Trophoblast cell (in vitro differentiated cells and primary cell): ENCODE measurements around the gene LDB2.
A peak's percentile ranks its signal among the peaks of the same experiment; 100 is the strongest.

Experiments
- DNase-seq, 2 donors: peaks; one replicate each; pipeline ENCODE4 v3.0.0-alpha.2; 2016
- H2AFZ ChIP-seq: 2 replicates; pipeline ENCODE4 v1.6.1; 2013; ENCODE audit warnings: low read length, moderate library complexity, mild to moderate bottlenecking; ENCODE audit not compliant: insufficient read depth, poor library complexity
- H2AK5ac ChIP-seq: 2 replicates; pipeline ENCODE4 v1.6.1; 2013; ENCODE audit warnings: mild to moderate bottlenecking, low read length
- H2BK120ac ChIP-seq: 2 replicates; pipeline ENCODE4 v1.6.1; 2013; ENCODE audit warnings: low read length, mild to moderate bottlenecking, moderate library complexity; ENCODE audit not compliant: insufficient read depth, poor library complexity
- H2BK12ac ChIP-seq: 2 replicates; pipeline ENCODE4 v1.6.1; 2013; ENCODE audit warnings: mild to moderate bottlenecking, low read length, moderate library complexity
- H2BK5ac ChIP-seq: 2 replicates; pipeline ENCODE4 v1.6.1; 2013; ENCODE audit warnings: low read length, low read depth, moderate library complexity, mild to moderate bottlenecking; ENCODE audit not compliant: poor library complexity
- H3K14ac ChIP-seq: 2 replicates; pipeline ENCODE4 v1.6.1; 2013; ENCODE audit warnings: mild to moderate bottlenecking, low read length
- H3K18ac ChIP-seq: 2 replicates; pipeline ENCODE4 v1.6.1; 2013; ENCODE audit warnings: mild to moderate bottlenecking, low read length
- H3K23ac ChIP-seq: 2 replicates; pipeline ENCODE4 v1.6.1; 2013; ENCODE audit warnings: low read length
- H3K27ac ChIP-seq: 2 replicates; pipeline ENCODE4 v1.5.1; 2013; ENCODE audit warnings: low read depth, mild to moderate bottlenecking, inconsistent platforms, low read length, moderate library complexity
- H3K27me3 ChIP-seq: 2 replicates; pipeline ENCODE4 v1.6.1; 2013; ENCODE audit warnings: inconsistent platforms, mild to moderate bottlenecking, low read length, moderate library complexity; ENCODE audit not compliant: insufficient read depth
- H3K36me3 ChIP-seq, 2 experiments: 1 replicate in 1 of 2; 2 replicates in 1 of 2; pipeline ENCODE4 v1.6.1; 2013; ENCODE audit warnings: low read length in 2 of 2, mild to moderate bottlenecking in 2 of 2, moderate library complexity in 1 of 2; ENCODE audit not compliant: insufficient read depth in 2 of 2, control insufficient read depth in 1 of 2
- H3K4ac ChIP-seq: 2 replicates; pipeline ENCODE4 v1.6.1; 2013; ENCODE audit warnings: low read depth, mild to moderate bottlenecking, low read length, moderate library complexity
- H3K4me1 ChIP-seq, 2 experiments: 1 replicate in 1 of 2; 2 replicates in 1 of 2; pipeline ENCODE4 v1.6.1; 2013; ENCODE audit warnings: low read length in 2 of 2, mild to moderate bottlenecking in 2 of 2, moderate library complexity in 1 of 2; ENCODE audit not compliant: insufficient read depth in 2 of 2, control insufficient read depth in 1 of 2
- H3K4me2 ChIP-seq: 2 replicates; pipeline ENCODE4 v1.6.1; 2013; ENCODE audit warnings: inconsistent platforms, mild to moderate bottlenecking, low read length, moderate library complexity
- H3K4me3 ChIP-seq: 2 replicates; pipeline ENCODE4 v1.5.1; 2013; ENCODE audit warnings: mild to moderate bottlenecking, low read depth, low read length, inconsistent platforms
- H3K79me1 ChIP-seq: one replicate; pipeline ENCODE4 v1.6.1; 2013; ENCODE audit warnings: low read length
- H3K79me2 ChIP-seq: 2 replicates; pipeline ENCODE4 v1.6.1; 2013; ENCODE audit warnings: low read length, mild to moderate bottlenecking; ENCODE audit not compliant: control insufficient read depth, insufficient read depth, poor library complexity
- H3K9ac ChIP-seq: 2 replicates; pipeline ENCODE4 v1.6.1; 2013; ENCODE audit warnings: mild to moderate bottlenecking, low read length
- H3K9me3 ChIP-seq: 2 replicates; pipeline ENCODE4 v1.6.1; 2013; ENCODE audit warnings: low read depth, mild to moderate bottlenecking, control low read depth, inconsistent platforms, low read length; ENCODE audit not compliant: insufficient read depth
- H4K12ac ChIP-seq: 2 replicates; pipeline ENCODE4 v1.6.1; 2013; ENCODE audit warnings: low read depth, mild to moderate bottlenecking, low read length, moderate library complexity
- H4K8ac ChIP-seq: 2 replicates; pipeline ENCODE4 v1.6.1; 2013; ENCODE audit warnings: low read depth, mild to moderate bottlenecking, low read length, moderate library complexity
- H4K91ac ChIP-seq: one replicate; pipeline ENCODE4 v1.6.1; 2013; ENCODE audit warnings: low read depth, mild to moderate bottlenecking, low read length, moderate library complexity
- WGBS: extraction: QIAGEN DNeasy Blood & Tissue Kit; methylation state at CpG from one replicate; pipeline ENCODE4 v1.1.7; 2013; ENCODE audit warnings: missing lambda C conversion rate; ENCODE audit not compliant: insufficient read length, insufficient coverage; ENCODE audit errors: extremely low coverage; 5-methylcytosine and 5-hydroxymethylcytosine counted together

The LDB2 gene

GRCh38 chr4:16775411-16776154 lies 122.9 kb downstream of the LDB2 start:
- WGBS = no CpG with 5 or more reads among the region's 5 CpGs
- Histone ChIP-seq H2BK12ac (no peak overlapping the region), H3K79me1 (no peaks in the 10 kb centered on the region), H4K91ac (no peak overlapping the region), H2BK120ac (no peak overlapping the region), H3K4me1 (no peaks in the 10 kb centered on the region), H3K9ac (no peak overlapping the region), H3K4me2 (no peak overlapping the region), H3K4me3 (no peak overlapping the region), H3K4ac (no peak overlapping the region), H2AK5ac (no peak overlapping the region), H4K8ac (no peak overlapping the region), H2AFZ (no peak overlapping the region), H3K36me3 (no peaks in the 10 kb centered on the region), H3K79me2 (no peaks in the 10 kb centered on the region), H2BK5ac (no peak overlapping the region), H3K27me3 (no peaks in the 10 kb centered on the region), H4K12ac (no peak overlapping the region), H3K27ac (no peak overlapping the region), H3K23ac (peak overlapping the region; percentile 46), H3K14ac (no peak overlapping the region), H3K9me3 (no peaks in the 10 kb centered on the region), H3K18ac (no peak overlapping the region)
- DNase-seq = no peak

- Histone ChIP-seq H3K27me3 (no peaks in the 10 kb centered on the region), H3K23ac (no peak overlapping the region), H3K4me1 (no peaks in the 10 kb centered on the region), H3K4me3 (no peak overlapping the region), H3K18ac (no peak overlapping the region), H2AK5ac (no peak overlapping the region), H3K27ac (no peak overlapping the region), H3K9me3 (no peaks in the 10 kb centered on the region), H3K79me2 (no peaks in the 10 kb centered on the region), H4K91ac (no peak overlapping the region), H3K79me1 (no peaks in the 10 kb centered on the region), H2BK120ac (no peak overlapping the region), H4K8ac (no peak overlapping the region), H3K4me2 (no peak overlapping the region), H4K12ac (no peak overlapping the region), H3K4ac (no peak overlapping the region), H2BK5ac (no peak overlapping the region), H2BK12ac (no peak overlapping the region), H2AFZ (no peak overlapping the region), H3K36me3 (no peaks in the 10 kb centered on the region), H3K14ac (no peak overlapping the region), H3K9ac (no peak overlapping the region)
- no CpG with 5 or more reads among the region's 2 CpGs for WGBS
- DNase-seq = no peak
Observed at GRCh38 chr4:16772366-16772850, 126.0 kb downstream of the LDB2 start.

GRCh38 chr4:16770710-16771285 lies 127.6 kb downstream of the LDB2 start:
- Histone ChIP-seq H2BK120ac (no peak overlapping the region), H2BK5ac (no peak overlapping the region), H2BK12ac (no peak overlapping the region), H3K18ac (no peak overlapping the region), H2AFZ (no peak overlapping the region), H3K9ac (no peak overlapping the region), H3K23ac (no peak overlapping the region), H3K79me2 (no peaks in the 10 kb centered on the region), H3K4me3 (no peak overlapping the region), H3K4ac (no peak overlapping the region), H4K8ac (no peak overlapping the region), H3K4me2 (no peak overlapping the region), H3K79me1 (no peaks in the 10 kb centered on the region), H3K14ac (no peak overlapping the region), H3K4me1 (no peaks in the 10 kb centered on the region), H3K27me3 (no peaks in the 10 kb centered on the region), H3K27ac (no peak overlapping the region), H3K36me3 (no peaks in the 10 kb centered on the region), H4K91ac (no peak overlapping the region), H3K9me3 (no peaks in the 10 kb centered on the region), H2AK5ac (no peak overlapping the region), H4K12ac (no peak overlapping the region)
- DNase-seq = no peak
- WGBS = no CpG with 5 or more reads among the region's 6 CpGs

GRCh38 chr4:16767861-16768260 lies 130.6 kb downstream of the LDB2 start:
- Histone ChIP-seq H3K27me3 (no peaks in the 10 kb centered on the region), H3K23ac (no peak overlapping the region)

More at GRCh38 chr4:16767861-16768260, 130.6 kb downstream of the LDB2 start:
- no peaks in the 10 kb centered on the region for H3K79me2 ChIP-seq
- no peak overlapping the region for H2BK12ac ChIP-seq
- H3K4ac ChIP-seq = no peak overlapping the region
- no peak overlapping the region for H3K9ac ChIP-seq
- H3K9me3 ChIP-seq = no peaks in the 10 kb centered on the region
- no peaks in the 10 kb centered on the region for H3K36me3 ChIP-seq
- no peak overlapping the region for H2AFZ ChIP-seq
- H3K27ac ChIP-seq = no peak overlapping the region
- H3K18ac ChIP-seq = no peak overlapping the region
- no peak overlapping the region for H4K8ac ChIP-seq
- no peak overlapping the region for H3K14ac ChIP-seq
- no peak for DNase-seq
- H2AK5ac ChIP-seq = no peak overlapping the region
- no peaks in the 10 kb centered on the region for H3K79me1 ChIP-seq
- H2BK5ac ChIP-seq = no peak overlapping the region
- H3K4me1 ChIP-seq = no peaks in the 10 kb centered on the region
- no CpG with 5 or more reads among the region's 3 CpGs for WGBS
- H2BK120ac ChIP-seq = no peak overlapping the region
- no peak overlapping the region for H4K91ac ChIP-seq
- H3K4me3 ChIP-seq = no peak overlapping the region
- H4K12ac ChIP-seq = no peak overlapping the region
- H3K4me2 ChIP-seq = no peak overlapping the region
